HFFc6 (cell line): ENCODE data around the gene MCFD2. TPM values are rescaled to one million over a fixed set of nuclear protein-coding genes. Genes with fewer than 3 reads are reported as not detected.

Source experiments
- DNase-seq: peaks from one replicate; pipeline ENCODE4 v3.0.0-alpha.2; 2018
- H3K27ac Mint-ChIP-seq: 2 replicates; pipeline ENCODE4 v1.8.0; 2020; ENCODE audit warnings: mild to moderate bottlenecking, mixed read lengths
- H3K27me3 Mint-ChIP-seq: 2 replicates; pipeline ENCODE4 v1.8.0; 2021; ENCODE audit warnings: mild to moderate bottlenecking, moderate library complexity, mixed read lengths; ENCODE audit not compliant: insufficient read depth
- H3K36me3 Mint-ChIP-seq: 2 replicates; pipeline ENCODE4 v1.8.0; 2021; ENCODE audit warnings: low read depth, mixed read lengths
- H3K4me1 Mint-ChIP-seq: 2 replicates; pipeline ENCODE4 v1.8.0; 2020; ENCODE audit warnings: low read depth, mixed read lengths
- H3K4me3 Mint-ChIP-seq: 2 replicates; pipeline ENCODE4 v1.8.0; 2020; ENCODE audit warnings: mild to moderate bottlenecking, moderate library complexity, mixed read lengths
- H3K9me3 Mint-ChIP-seq: 2 replicates; pipeline ENCODE4 v1.8.0; 2020; ENCODE audit warnings: mild to moderate bottlenecking, mixed read lengths
- CTCF ChIP-seq: fragments of 200-600 bp; sonication (generic); IDR thresholded peaks from 2 replicates; pipeline ENCODE4 v1.5.0; 2021; ENCODE audit warnings: antibody characterized with exemption, mild to moderate bottlenecking
- total RNA-seq, 6 experiments: library from RNA; stranded (reverse); fragmentation: NEBNext Ultra II Directional; extraction: Animal tissue kit (Norgen Biotek cat#: 25700); gene quantifications; 2 replicates in 1 of 6; 3 replicates in 5 of 6; pipeline ENCODE4 v1.2.3, GENCODE V29; 2021

MCFD2 gene
- total RNA-seq, 6 experiments from 2014 or later: 379 to 441 (median 410) TPM

DNA sequence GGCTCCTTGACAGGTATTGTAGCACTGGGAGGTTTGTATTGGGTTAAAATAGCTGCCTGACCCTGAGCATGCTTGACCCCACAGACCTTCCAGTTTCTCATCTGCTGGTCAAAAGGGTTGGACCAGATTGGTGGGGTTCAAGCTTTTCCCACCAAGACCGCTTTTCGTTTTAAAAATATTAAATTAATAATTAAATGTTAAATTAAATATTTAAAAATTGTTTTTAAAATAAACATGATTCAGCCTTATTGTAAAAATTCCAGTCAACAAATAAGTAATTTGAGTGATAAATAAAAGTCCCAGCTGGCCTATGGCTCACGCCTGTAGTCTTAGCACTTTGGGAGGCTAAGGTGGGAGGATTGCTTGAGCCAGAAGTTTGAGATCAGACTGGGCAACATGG, 36.6 kb upstream of the MCFD2 start:
- DNase-seq: no peak
- Mint-ChIP-seq H3K36me3 (peaks cover 44% of the 10 kb centered on the region), H3K9me3 (no peaks in the 10 kb centered on the region), H3K4me1 (peaks cover 35% of the 10 kb centered on the region), H3K4me3 (no peak overlapping the region), H3K27me3 (peaks cover 5% of the 10 kb centered on the region), H3K27ac (no peak overlapping the region; the same call in 1 of the 2 replicates)
- TF ChIP-seq CTCF: no peak

DNA sequence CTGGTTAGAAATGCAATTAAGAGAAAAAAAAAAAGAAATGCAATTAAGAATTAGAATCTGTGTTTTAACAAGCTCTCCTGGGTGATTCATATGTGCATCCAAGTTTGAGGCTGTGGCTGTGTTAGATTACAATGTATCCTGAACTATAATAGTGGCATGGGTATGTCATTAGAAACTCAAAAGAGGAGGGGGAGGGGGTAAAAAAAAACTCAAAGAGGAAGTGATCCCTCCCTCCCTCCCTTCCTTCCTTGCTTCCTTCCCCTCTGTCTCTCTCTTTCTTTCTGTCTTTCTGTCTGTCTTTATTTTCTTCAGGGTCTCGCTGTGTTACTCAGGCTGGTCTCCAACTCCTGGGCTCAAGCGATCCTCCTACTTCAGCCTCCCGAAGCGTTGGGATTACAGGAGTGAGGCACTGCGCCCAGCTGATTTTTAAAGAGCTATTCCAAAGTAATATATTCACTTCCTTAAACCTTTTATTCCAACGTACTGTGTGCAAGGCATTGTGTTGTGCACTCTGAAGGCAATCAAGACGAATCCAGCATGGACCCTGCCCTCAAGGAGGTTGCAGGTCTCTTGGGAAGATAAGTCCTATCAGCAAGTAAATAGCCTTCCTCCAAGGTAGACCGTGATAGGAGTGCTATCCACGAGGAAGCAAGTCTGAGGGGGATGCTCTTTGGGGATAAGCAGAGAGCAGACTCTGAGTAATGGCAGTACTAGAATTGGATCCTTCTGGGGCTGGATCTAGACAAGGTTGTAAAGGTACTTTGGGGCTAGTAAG, 35.9 kb upstream of the MCFD2 start:
- no peaks in the 10 kb centered on the region for H3K9me3 Mint-ChIP-seq
- peaks cover 46% of the 10 kb centered on the region for H3K36me3 Mint-ChIP-seq
- H3K4me1 Mint-ChIP-seq: peaks cover 35% of the 10 kb centered on the region
- no peak overlapping the region for H3K4me3 Mint-ChIP-seq
- DNase-seq: no peak
- no peak for TF ChIP-seq CTCF
- H3K27ac Mint-ChIP-seq: peak overlapping the region; percentile 32; the same call in 1 of the 2 replicates
- peaks cover 5% of the 10 kb centered on the region for H3K27me3 Mint-ChIP-seq

DNA sequence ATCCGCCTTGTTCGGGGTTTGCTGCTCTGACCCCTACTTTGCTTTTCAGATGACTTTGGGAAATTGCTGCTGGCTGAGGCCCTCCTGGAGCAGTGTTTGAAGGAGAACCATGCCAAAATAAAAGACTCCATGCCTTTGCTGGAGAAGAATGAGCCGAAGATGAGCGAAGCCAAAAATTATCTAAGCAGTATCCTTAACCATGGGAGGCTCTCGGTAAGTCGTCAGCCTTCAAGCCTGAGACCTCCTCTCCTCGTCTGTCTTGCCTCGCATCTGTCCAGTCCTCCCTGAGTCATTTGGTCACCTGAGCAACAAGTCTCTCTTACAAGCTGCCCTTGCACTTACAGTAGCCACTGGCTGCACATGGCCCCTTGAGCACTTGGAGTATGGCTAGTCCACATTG, 34.7 kb upstream of the MCFD2 start:
- H3K9me3 Mint-ChIP-seq: no peaks in the 10 kb centered on the region
- peaks cover under 1% of the 10 kb centered on the region for H3K27me3 Mint-ChIP-seq
- DNase-seq: no peak
- no peak overlapping the region for H3K4me3 Mint-ChIP-seq
- peaks cover 42% of the 10 kb centered on the region for H3K36me3 Mint-ChIP-seq
- H3K4me1 Mint-ChIP-seq: peaks cover 28% of the 10 kb centered on the region
- H3K27ac Mint-ChIP-seq: peak overlapping the region; percentile 18; the same call in 1 of the 2 replicates
- no peak for TF ChIP-seq CTCF

DNA sequence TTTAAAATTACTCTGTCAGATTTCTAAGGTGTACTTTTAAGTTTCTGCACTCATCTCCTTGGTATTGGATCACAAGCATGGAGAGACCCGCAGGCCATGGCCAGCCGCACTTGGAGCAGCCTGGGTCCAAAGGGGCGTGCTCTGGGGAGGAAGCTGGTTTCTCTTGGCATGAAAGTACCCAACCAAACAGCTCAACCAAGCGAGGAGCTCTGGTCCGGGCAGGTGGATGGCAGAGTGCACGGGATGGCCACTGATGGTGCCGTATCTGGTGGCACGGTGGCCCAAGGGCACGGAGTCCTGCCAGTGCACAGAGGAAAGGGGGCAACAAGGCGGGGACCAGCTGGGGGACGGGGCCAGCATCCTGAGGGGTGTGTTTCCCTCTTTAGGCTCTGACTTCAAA, 32.2 kb upstream of the MCFD2 start:
- no peaks in the 10 kb centered on the region for H3K9me3 Mint-ChIP-seq
- DNase-seq: no peak
- no peaks in the 10 kb centered on the region; the same call in 1 of the 2 replicates for H3K27me3 Mint-ChIP-seq
- TF ChIP-seq CTCF: no peak
- no peak overlapping the region for H3K27ac Mint-ChIP-seq
- H3K4me1 Mint-ChIP-seq: peaks cover 20% of the 10 kb centered on the region
- H3K4me3 Mint-ChIP-seq: no peak overlapping the region
- H3K36me3 Mint-ChIP-seq: peaks cover 36% of the 10 kb centered on the region

DNA sequence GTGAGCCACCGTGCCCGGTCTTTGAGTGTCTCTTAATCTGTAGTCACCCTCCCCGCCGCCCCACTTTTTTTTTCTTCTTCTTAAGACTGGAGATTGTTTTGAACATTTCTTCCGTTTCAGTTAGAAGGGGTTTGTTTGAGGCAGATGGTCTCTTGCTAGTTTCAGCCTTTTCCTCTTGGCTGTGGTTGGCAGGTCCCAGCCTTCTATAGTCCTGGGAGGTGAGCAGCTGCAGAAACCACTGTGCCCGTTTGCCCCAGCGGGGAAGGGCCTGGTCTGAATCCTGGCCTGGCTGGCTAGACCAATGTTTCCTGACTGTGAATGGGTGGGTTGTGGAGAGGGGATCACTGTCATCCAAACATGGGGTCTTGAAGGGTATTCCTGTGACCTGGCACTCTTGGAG, 30.1 kb upstream of the MCFD2 start:
- H3K36me3 Mint-ChIP-seq: peaks cover 36% of the 10 kb centered on the region
- peaks cover 6% of the 10 kb centered on the region for H3K27me3 Mint-ChIP-seq
- no peak for DNase-seq
- H3K4me3 Mint-ChIP-seq: no peak overlapping the region
- no peak overlapping the region for H3K27ac Mint-ChIP-seq
- TF ChIP-seq CTCF: no peak
- peaks cover 28% of the 10 kb centered on the region for H3K4me1 Mint-ChIP-seq
- H3K9me3 Mint-ChIP-seq: no peaks in the 10 kb centered on the region
